GM23338 (cell line): ENCODE data around the gene TPMT. TPM values are rescaled to one million over a fixed set of nuclear protein-coding genes. Genes with fewer than 3 reads are reported as not detected.

ENCODE experiments used
- ATAC-seq: fragments of 200-7000 bp; cut with Tn5 transposase; 3 replicates; pipeline ENCODE4 v1.9.1; 2020
- DNase-seq: peaks from one replicate; pipeline ENCODE4 v3.0.0-alpha.2; 2015; ENCODE audit warnings: low spot score
- H2AFZ ChIP-seq: fragments of 200-600 bp; sonication (generic); 2 replicates; pipeline ENCODE4 v1.8.0; 2016; ENCODE audit warnings: antibody characterized with exemption, mild to moderate bottlenecking, moderate library complexity
- H3F3A ChIP-seq: fragments of 200-600 bp; sonication (generic); replicated peaks from 2 replicates; pipeline ENCODE4 v1.8.0; 2017; ENCODE audit warnings: antibody characterized with exemption, mixed run types, low read depth
- H3K27ac ChIP-seq: fragments of 200-600 bp; sonication (generic); 2 replicates; pipeline ENCODE4 v1.6.1; 2016; ENCODE audit warnings: low read depth
- H3K27me3 ChIP-seq: fragments of 200-600 bp; sonication (generic); 2 replicates; pipeline ENCODE4 v1.8.0; 2016; ENCODE audit warnings: mild to moderate bottlenecking, mixed run types, moderate library complexity; ENCODE audit not compliant: insufficient read depth
- H3K36me3 ChIP-seq: fragments of 200-600 bp; sonication (generic); 2 replicates; pipeline ENCODE4 v1.8.0; 2016; ENCODE audit warnings: mild to moderate bottlenecking; ENCODE audit not compliant: insufficient read depth
- H3K4me1 ChIP-seq: fragments of 200-600 bp; sonication (generic); 2 replicates; pipeline ENCODE4 v1.8.0; 2016; ENCODE audit warnings: mild to moderate bottlenecking, moderate library complexity; ENCODE audit not compliant: insufficient read depth
- H3K4me2 ChIP-seq: fragments of 200-600 bp; sonication (generic); 2 replicates; pipeline ENCODE4 v1.7.1; 2017; ENCODE audit warnings: mixed run types
- H3K4me3 ChIP-seq: fragments of 200-600 bp; sonication (generic); 2 replicates; pipeline ENCODE4 v1.6.1; 2016; ENCODE audit warnings: mixed run types
- H3K79me2 ChIP-seq: fragments of 200-600 bp; sonication (generic); replicated peaks from 2 replicates; pipeline ENCODE4 v1.8.0; 2017; ENCODE audit warnings: mild to moderate bottlenecking; ENCODE audit not compliant: insufficient read depth
- H3K9me2 ChIP-seq: fragments of 200-600 bp; sonication (generic); 2 replicates; pipeline ENCODE4 v1.8.0; 2017; ENCODE audit not compliant: insufficient read depth
- H4K20me1 ChIP-seq: fragments of 200-600 bp; sonication (generic); replicated peaks from 2 replicates; pipeline ENCODE4 v1.8.0; 2017; ENCODE audit warnings: mild to moderate bottlenecking; ENCODE audit not compliant: insufficient read depth
- H3K27ac Mint-ChIP-seq: 2 replicates; pipeline ENCODE4 v1.8.0; 2020; ENCODE audit warnings: inconsistent platforms, mild to moderate bottlenecking, moderate library complexity, mixed read lengths
- H3K27me3 Mint-ChIP-seq: 3 replicates; pipeline ENCODE4 v1.8.0; 2022; ENCODE audit warnings: low read depth, mild to moderate bottlenecking, moderate library complexity, mixed read lengths, inconsistent platforms; ENCODE audit not compliant: insufficient read depth, poor library complexity
- H3K36me3 Mint-ChIP-seq: 3 replicates; pipeline ENCODE4 v1.8.0; 2021; ENCODE audit warnings: low read depth, mild to moderate bottlenecking, inconsistent platforms, moderate library complexity, mixed read lengths
- H3K4me1 Mint-ChIP-seq: 3 replicates; pipeline ENCODE4 v1.8.0; 2020; ENCODE audit warnings: mild to moderate bottlenecking, inconsistent platforms, mixed read lengths
- H3K4me3 Mint-ChIP-seq: 3 replicates; pipeline ENCODE4 v1.8.0; 2021; ENCODE audit warnings: moderate library complexity, mild to moderate bottlenecking, inconsistent platforms, mixed read lengths
- H3K9me3 Mint-ChIP-seq: 3 replicates; pipeline ENCODE4 v1.8.0; 2020; ENCODE audit warnings: moderate library complexity, mild to moderate bottlenecking, inconsistent platforms, mixed read lengths
- EZH2 ChIP-seq: fragments of 200-600 bp; sonication (generic); IDR thresholded peaks from one replicate; pipeline ENCODE4 v1.8.0; 2017; ENCODE audit warnings: antibody characterized with exemption, mild to moderate bottlenecking, low read depth; ENCODE audit not compliant: unreplicated experiment
- EZH2phosphoT487 ChIP-seq: fragments of 200-600 bp; sonication (generic); IDR thresholded peaks from one replicate; pipeline ENCODE4 v1.8.1; 2018; ENCODE audit warnings: antibody characterized with exemption; ENCODE audit not compliant: unreplicated experiment
- ZNF331 ChIP-seq: fragments of 250-450 bp; sonication (Bioruptor Pico); IDR thresholded peaks from 2 replicates; pipeline ENCODE4 v1.5.0; 2020; ENCODE audit warnings: low read depth, mild to moderate bottlenecking, moderate library complexity
- polyA plus RNA-seq: library from polyadenylated mRNA; unstranded; fragments of >200 nt; fragmentation: Nextera tagmentation; extraction: Ambion mirVana; gene quantifications from 2 replicates; pipeline ENCODE4 v1.2.1, GENCODE V29; 2016
- total RNA-seq: library from RNA; depleted of rRNA; stranded (reverse); fragments of >200 nt; shearing (Covaris generic); gene quantifications from 2 replicates; pipeline ENCODE4 v1.2.3, GENCODE V29; 2014
- TF ChIP-seq, protein P1 (sequence below), 2 experiments: fragments of 200-600 bp in 1 of 2; sonication (generic) in 1 of 2; conservative IDR thresholded peaks; 2 replicates each; pipeline versions ENCODE4 v1.5.1 to v1.6.1; 2016 to 2017; ENCODE audit warnings: antibody characterized with exemption in 2 of 2, low read depth in 2 of 2, mild to moderate bottlenecking in 2 of 2, moderate library complexity in 1 of 2
- TF ChIP-seq, protein P2 (sequence below): fragments of 250-450 bp; sonication (Bioruptor Pico); IDR thresholded peaks from 2 replicates; pipeline ENCODE4 v1.5.0; 2020; ENCODE audit warnings: mild to moderate bottlenecking, moderate library complexity
- TF ChIP-seq, protein P3 (sequence below): IDR thresholded peaks from one replicate; pipeline ENCODE4 v1.6.1; 2018; ENCODE audit warnings: antibody characterized with exemption; ENCODE audit not compliant: unreplicated experiment

TPMT gene
- total and polyA plus RNA-seq, 2 experiments from 2014 or later, result 19.5 to 21.6 TPM

DNA sequence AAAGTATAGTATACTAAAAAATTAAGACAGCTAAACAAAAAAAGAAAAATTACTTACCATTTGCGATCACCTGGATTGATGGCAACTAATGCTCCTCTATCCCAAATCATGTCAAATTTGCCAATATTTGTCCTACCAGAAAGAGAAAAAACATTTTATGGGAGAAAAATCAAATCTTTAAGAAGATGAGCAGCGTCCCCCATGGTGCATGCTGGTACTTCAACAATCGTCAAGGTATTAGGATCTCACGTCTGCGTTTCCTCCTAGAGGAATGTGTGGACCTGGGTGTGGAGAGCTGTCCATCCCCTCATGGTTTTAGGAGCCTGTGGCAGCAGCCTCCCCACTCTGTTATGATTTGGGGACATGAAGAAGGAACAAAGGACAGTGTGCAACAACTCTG, 16.0 kb downstream of the TPMT start:
- Mint-ChIP-seq H3K36me3 (peaks cover 40% of the 10 kb centered on the region), H3K4me1 (peaks cover 5% of the 10 kb centered on the region; the same call in 2 of the 3 replicates), H3K27me3 (no peaks in the 10 kb centered on the region), H3K4me3 (no peak overlapping the region), H3K27ac (no peak overlapping the region), H3K9me3 (no peaks in the 10 kb centered on the region)
- Histone ChIP-seq H3K79me2 (no peaks in the 10 kb centered on the region), H3F3A (no peaks in the 10 kb centered on the region), H3K4me2 (no peak overlapping the region), H3K4me1 (no peaks in the 10 kb centered on the region), H3K4me3 (no peak overlapping the region), H4K20me1 (no peaks in the 10 kb centered on the region), H2AFZ (no peak overlapping the region), H3K27ac (no peak overlapping the region), H3K36me3 (peaks cover 23% of the 10 kb centered on the region), H3K27me3 (no peaks in the 10 kb centered on the region), H3K9me2 (no peaks in the 10 kb centered on the region)
- TF ChIP-seq, protein P1, sequence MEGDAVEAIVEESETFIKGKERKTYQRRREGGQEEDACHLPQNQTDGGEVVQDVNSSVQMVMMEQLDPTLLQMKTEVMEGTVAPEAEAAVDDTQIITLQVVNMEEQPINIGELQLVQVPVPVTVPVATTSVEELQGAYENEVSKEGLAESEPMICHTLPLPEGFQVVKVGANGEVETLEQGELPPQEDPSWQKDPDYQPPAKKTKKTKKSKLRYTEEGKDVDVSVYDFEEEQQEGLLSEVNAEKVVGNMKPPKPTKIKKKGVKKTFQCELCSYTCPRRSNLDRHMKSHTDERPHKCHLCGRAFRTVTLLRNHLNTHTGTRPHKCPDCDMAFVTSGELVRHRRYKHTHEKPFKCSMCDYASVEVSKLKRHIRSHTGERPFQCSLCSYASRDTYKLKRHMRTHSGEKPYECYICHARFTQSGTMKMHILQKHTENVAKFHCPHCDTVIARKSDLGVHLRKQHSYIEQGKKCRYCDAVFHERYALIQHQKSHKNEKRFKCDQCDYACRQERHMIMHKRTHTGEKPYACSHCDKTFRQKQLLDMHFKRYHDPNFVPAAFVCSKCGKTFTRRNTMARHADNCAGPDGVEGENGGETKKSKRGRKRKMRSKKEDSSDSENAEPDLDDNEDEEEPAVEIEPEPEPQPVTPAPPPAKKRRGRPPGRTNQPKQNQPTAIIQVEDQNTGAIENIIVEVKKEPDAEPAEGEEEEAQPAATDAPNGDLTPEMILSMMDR (conservative IDR thresholded peaks at IDR 0.05; ENCODE audit: low read depth in 2 of 2), result peak; percentile 23 to 49; a peak in 3 of 4 replicates
- TF ChIP-seq EZH2, result no peak
- no peak for ATAC-seq
- peak; percentile 13 for DNase-seq

DNA sequence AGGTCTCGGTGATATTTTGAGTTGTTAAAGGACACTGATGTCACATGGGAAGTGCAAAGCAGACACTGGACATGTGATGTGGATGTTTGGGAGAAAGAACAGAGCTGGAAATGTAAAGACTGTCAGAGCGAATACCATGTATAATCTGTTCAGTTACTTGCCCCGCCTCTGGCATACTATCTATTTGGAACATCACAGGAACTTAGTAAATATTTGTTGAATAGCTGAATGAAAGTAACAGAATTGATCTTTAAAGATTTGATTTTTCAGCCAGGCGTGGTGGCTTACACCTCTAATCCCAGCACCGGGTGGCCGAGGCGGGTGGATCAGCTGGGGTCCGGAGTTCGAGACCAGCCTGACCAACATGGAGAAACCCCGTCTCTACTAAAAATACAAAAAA, 18.6 kb downstream of the TPMT start:
- no peak overlapping the region for H3K4me3 Mint-ChIP-seq
- H3K27ac Mint-ChIP-seq, result no peak overlapping the region
- no peaks in the 10 kb centered on the region for H3K9me2 ChIP-seq
- TF ChIP-seq, protein P2, sequence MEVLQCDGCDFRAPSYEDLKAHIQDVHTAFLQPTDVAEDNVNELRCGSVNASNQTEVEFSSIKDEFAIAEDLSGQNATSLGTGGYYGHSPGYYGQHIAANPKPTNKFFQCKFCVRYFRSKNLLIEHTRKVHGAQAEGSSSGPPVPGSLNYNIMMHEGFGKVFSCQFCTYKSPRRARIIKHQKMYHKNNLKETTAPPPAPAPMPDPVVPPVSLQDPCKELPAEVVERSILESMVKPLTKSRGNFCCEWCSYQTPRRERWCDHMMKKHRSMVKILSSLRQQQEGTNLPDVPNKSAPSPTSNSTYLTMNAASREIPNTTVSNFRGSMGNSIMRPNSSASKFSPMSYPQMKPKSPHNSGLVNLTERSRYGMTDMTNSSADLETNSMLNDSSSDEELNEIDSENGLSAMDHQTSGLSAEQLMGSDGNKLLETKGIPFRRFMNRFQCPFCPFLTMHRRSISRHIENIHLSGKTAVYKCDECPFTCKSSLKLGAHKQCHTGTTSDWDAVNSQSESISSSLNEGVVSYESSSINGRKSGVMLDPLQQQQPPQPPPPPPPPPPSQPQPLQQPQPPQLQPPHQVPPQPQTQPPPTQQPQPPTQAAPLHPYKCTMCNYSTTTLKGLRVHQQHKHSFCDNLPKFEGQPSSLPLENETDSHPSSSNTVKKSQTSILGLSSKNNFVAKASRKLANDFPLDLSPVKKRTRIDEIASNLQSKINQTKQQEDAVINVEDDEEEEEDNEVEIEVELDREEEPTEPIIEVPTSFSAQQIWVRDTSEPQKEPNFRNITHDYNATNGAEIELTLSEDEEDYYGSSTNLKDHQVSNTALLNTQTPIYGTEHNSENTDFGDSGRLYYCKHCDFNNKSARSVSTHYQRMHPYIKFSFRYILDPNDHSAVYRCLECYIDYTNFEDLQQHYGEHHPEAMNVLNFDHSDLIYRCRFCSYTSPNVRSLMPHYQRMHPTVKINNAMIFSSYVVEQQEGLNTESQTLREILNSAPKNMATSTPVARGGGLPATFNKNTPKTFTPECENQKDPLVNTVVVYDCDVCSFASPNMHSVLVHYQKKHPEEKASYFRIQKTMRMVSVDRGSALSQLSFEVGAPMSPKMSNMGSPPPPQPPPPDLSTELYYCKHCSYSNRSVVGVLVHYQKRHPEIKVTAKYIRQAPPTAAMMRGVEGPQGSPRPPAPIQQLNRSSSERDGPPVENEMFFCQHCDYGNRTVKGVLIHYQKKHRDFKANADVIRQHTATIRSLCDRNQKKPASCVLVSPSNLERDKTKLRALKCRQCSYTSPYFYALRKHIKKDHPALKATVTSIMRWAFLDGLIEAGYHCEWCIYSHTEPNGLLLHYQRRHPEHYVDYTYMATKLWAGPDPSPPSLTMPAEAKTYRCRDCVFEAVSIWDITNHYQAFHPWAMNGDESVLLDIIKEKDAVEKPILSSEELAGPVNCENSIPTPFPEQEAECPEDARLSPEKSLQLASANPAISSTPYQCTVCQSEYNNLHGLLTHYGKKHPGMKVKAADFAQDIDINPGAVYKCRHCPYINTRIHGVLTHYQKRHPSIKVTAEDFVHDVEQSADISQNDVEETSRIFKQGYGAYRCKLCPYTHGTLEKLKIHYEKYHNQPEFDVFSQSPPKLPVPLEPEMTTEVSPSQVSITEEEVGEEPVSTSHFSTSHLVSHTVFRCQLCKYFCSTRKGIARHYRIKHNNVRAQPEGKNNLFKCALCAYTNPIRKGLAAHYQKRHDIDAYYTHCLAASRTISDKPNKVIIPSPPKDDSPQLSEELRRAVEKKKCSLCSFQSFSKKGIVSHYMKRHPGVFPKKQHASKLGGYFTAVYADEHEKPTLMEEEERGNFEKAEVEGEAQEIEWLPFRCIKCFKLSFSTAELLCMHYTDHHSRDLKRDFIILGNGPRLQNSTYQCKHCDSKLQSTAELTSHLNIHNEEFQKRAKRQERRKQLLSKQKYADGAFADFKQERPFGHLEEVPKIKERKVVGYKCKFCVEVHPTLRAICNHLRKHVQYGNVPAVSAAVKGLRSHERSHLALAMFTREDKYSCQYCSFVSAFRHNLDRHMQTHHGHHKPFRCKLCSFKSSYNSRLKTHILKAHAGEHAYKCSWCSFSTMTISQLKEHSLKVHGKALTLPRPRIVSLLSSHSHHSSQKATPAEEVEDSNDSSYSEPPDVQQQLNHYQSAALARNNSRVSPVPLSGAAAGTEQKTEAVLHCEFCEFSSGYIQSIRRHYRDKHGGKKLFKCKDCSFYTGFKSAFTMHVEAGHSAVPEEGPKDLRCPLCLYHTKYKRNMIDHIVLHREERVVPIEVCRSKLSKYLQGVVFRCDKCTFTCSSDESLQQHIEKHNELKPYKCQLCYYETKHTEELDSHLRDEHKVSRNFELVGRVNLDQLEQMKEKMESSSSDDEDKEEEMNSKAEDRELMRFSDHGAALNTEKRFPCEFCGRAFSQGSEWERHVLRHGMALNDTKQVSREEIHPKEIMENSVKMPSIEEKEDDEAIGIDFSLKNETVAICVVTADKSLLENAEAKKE (CRISPR knock-in tag), result no peak
- TF ChIP-seq, protein P3, sequence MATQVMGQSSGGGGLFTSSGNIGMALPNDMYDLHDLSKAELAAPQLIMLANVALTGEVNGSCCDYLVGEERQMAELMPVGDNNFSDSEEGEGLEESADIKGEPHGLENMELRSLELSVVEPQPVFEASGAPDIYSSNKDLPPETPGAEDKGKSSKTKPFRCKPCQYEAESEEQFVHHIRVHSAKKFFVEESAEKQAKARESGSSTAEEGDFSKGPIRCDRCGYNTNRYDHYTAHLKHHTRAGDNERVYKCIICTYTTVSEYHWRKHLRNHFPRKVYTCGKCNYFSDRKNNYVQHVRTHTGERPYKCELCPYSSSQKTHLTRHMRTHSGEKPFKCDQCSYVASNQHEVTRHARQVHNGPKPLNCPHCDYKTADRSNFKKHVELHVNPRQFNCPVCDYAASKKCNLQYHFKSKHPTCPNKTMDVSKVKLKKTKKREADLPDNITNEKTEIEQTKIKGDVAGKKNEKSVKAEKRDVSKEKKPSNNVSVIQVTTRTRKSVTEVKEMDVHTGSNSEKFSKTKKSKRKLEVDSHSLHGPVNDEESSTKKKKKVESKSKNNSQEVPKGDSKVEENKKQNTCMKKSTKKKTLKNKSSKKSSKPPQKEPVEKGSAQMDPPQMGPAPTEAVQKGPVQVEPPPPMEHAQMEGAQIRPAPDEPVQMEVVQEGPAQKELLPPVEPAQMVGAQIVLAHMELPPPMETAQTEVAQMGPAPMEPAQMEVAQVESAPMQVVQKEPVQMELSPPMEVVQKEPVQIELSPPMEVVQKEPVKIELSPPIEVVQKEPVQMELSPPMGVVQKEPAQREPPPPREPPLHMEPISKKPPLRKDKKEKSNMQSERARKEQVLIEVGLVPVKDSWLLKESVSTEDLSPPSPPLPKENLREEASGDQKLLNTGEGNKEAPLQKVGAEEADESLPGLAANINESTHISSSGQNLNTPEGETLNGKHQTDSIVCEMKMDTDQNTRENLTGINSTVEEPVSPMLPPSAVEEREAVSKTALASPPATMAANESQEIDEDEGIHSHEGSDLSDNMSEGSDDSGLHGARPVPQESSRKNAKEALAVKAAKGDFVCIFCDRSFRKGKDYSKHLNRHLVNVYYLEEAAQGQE, result no peak
- TF ChIP-seq, protein P1 (conservative IDR thresholded peaks at IDR 0.05; ENCODE audit: low read depth in 2 of 2), result no peak
- TF ChIP-seq ZNF331 (no peak), EZH2phosphoT487 (no peak), EZH2 (no peak)

More for the DNA sequence above, 18.6 kb downstream of the TPMT start:
- H3K27me3 ChIP-seq, result no peaks in the 10 kb centered on the region
- no peaks in the 10 kb centered on the region for H3K79me2 ChIP-seq
- no peaks in the 10 kb centered on the region for H3K27me3 Mint-ChIP-seq
- no peaks in the 10 kb centered on the region for H4K20me1 ChIP-seq
- H3K4me1 Mint-ChIP-seq, result no peaks in the 10 kb centered on the region
- ATAC-seq, result no peak
- DNase-seq, result no peak
- H3K4me3 ChIP-seq, result no peak overlapping the region
- H3K9me3 Mint-ChIP-seq, result no peaks in the 10 kb centered on the region
- no peak overlapping the region for H2AFZ ChIP-seq
- no peaks in the 10 kb centered on the region for H3K4me1 ChIP-seq
- no peak overlapping the region for H3K27ac ChIP-seq
- H3K36me3 Mint-ChIP-seq, result peaks cover 32% of the 10 kb centered on the region
- H3F3A ChIP-seq, result no peaks in the 10 kb centered on the region
- H3K36me3 ChIP-seq, result peaks cover 14% of the 10 kb centered on the region
- no peak overlapping the region for H3K4me2 ChIP-seq
